Tibial nerve (tissue), 4 donors: ENCODE results near the gene ARMC12.
"Not testable (repeated sequence)": the region's sequence is repeated elsewhere in the genome, so short reads cannot be mapped to it uniquely, and the experiment has no call there.

Experiments used
- EP300 ChIP-seq, 2 donors: sonication (generic); formaldehyde crosslinking; IDR thresholded peaks; one replicate each; pipeline ENCODE4 v1.6.1; 2017; ENCODE audit warnings: antibody characterized with exemption in 2 of 2, mild to moderate bottlenecking in 1 of 2
- POLR2A ChIP-seq, 2 donors: fragments of 450-650 bp; IDR thresholded peaks; one replicate each; pipeline ENCODE4 v1.6.1; 2017; ENCODE audit warnings: antibody characterized with exemption in 2 of 2, mild to moderate bottlenecking in 2 of 2, moderate library complexity in 2 of 2
- TF ChIP-seq, protein P1 (sequence below), 5 experiments: fragments of 200-600 bp in 3 of 5; fragments of 450-650 bp in 2 of 5; sonication (generic) in 3 of 5; IDR thresholded peaks; one replicate each; pipeline ENCODE4 v1.5.1; 2016 to 2019; ENCODE audit warnings: antibody characterized with exemption in 5 of 5, mild to moderate bottlenecking in 3 of 5, moderate library complexity in 2 of 5

- TF ChIP-seq, protein P1, sequence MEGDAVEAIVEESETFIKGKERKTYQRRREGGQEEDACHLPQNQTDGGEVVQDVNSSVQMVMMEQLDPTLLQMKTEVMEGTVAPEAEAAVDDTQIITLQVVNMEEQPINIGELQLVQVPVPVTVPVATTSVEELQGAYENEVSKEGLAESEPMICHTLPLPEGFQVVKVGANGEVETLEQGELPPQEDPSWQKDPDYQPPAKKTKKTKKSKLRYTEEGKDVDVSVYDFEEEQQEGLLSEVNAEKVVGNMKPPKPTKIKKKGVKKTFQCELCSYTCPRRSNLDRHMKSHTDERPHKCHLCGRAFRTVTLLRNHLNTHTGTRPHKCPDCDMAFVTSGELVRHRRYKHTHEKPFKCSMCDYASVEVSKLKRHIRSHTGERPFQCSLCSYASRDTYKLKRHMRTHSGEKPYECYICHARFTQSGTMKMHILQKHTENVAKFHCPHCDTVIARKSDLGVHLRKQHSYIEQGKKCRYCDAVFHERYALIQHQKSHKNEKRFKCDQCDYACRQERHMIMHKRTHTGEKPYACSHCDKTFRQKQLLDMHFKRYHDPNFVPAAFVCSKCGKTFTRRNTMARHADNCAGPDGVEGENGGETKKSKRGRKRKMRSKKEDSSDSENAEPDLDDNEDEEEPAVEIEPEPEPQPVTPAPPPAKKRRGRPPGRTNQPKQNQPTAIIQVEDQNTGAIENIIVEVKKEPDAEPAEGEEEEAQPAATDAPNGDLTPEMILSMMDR (IDR thresholded peaks at IDR 0.05), result not testable (repeated sequence)
- TF ChIP-seq POLR2A, EP300 (IDR thresholded peaks at IDR 0.05): not testable (repeated sequence)
Measured at GRCh38 chr6:35698430-35698829, 38.4 kb upstream of the ARMC12 start.
